A549 (cell line): ENCODE measurements around the gene FSTL4.

Experiments
- CTCF ChIP-seq: fragments of >200 bp; sonication (Bioruptor Twin); formaldehyde crosslinking; IDR thresholded peaks from 3 replicates; pipeline ENCODE4 v1.5.1; 2016
- ELK1 ChIP-seq: fragments of 150-350 bp; IDR thresholded peaks from 2 replicates; pipeline ENCODE4 v1.6.1; 2014; ENCODE audit warnings: low read depth, mild to moderate bottlenecking, low read length
- MYC ChIP-seq: IDR thresholded peaks from 2 replicates; pipeline ENCODE4 v1.6.1; 2012; ENCODE audit warnings: mild to moderate bottlenecking, inconsistent platforms, low read length, improper control_type of control experiment, borderline replicate concordance
- POLR2A ChIP-seq: IDR thresholded peaks from 2 replicates; pipeline ENCODE4 v1.6.1; 2012; ENCODE audit warnings: mild to moderate bottlenecking, low read length

GRCh38 chr5:133384120-133384855 is 228.1 kb downstream of the FSTL4 start:
- TF ChIP-seq CTCF (no peak), MYC (no peak), ELK1 (no peak), POLR2A (no peak)
